HG02759 (cell line): ENCODE measurements around the gene SLC8A3.

Experiments
- ATAC-seq: cut with Tn5 transposase; IDR thresholded peaks from one replicate; pipeline ENCODE4 v1.9.1; 2021; ENCODE audit warnings: mild to moderate bottlenecking, moderate library complexity; ENCODE audit not compliant: unreplicated experiment

Gene SLC8A3

GRCh38 chr14:70121521-70121920 lies 67.2 kb downstream of the SLC8A3 start:
- no peak for ATAC-seq

- ATAC-seq = no peak
Measured at GRCh38 chr14:70118064-70118463, 70.7 kb downstream of the SLC8A3 start.

GRCh38 chr14:70116278-70116677 lies 72.5 kb downstream of the SLC8A3 start:
- ATAC-seq = no peak

GRCh38 chr14:70114621-70115156 lies 74.1 kb downstream of the SLC8A3 start:
- ATAC-seq = no peak

GRCh38 chr14:70113211-70113610 lies 75.5 kb downstream of the SLC8A3 start:
- no peak for ATAC-seq

- no peak for ATAC-seq
Measured at GRCh38 chr14:70108419-70108818, 80.3 kb downstream of the SLC8A3 start.

GRCh38 chr14:70107309-70107708 lies 81.4 kb downstream of the SLC8A3 start:
- ATAC-seq = no peak

GRCh38 chr14:70100071-70100470 lies 88.7 kb downstream of the SLC8A3 start:
- ATAC-seq = no peak

GRCh38 chr14:70098250-70098809 lies 90.4 kb downstream of the SLC8A3 start:
- ATAC-seq = no peak

GRCh38 chr14:70097576-70098249 lies 91.0 kb downstream of the SLC8A3 start:
- ATAC-seq = no peak

GRCh38 chr14:70096866-70097265 lies 91.9 kb downstream of the SLC8A3 start:
- no peak for ATAC-seq

GRCh38 chr14:70094631-70095030 lies 94.1 kb downstream of the SLC8A3 start:
- no peak for ATAC-seq

GRCh38 chr14:70094106-70094505 lies 94.6 kb downstream of the SLC8A3 start:
- ATAC-seq = no peak

GRCh38 chr14:70093156-70093555 lies 95.6 kb downstream of the SLC8A3 start:
- ATAC-seq = no peak

GRCh38 chr14:70087380-70087697 lies 101.4 kb downstream of the SLC8A3 start:
- no peak for ATAC-seq

GRCh38 chr14:70086685-70087379 lies 101.9 kb downstream of the SLC8A3 start:
- ATAC-seq = no peak

- no peak for ATAC-seq
Measured at GRCh38 chr14:70084226-70084625, 104.5 kb downstream of the SLC8A3 start.

- ATAC-seq = no peak
Measured at GRCh38 chr14:70082394-70082793, 106.4 kb downstream of the SLC8A3 start.

- no peak for ATAC-seq
Measured at GRCh38 chr14:70080076-70080475, 108.7 kb downstream of the SLC8A3 start.

- ATAC-seq = no peak
Measured at GRCh38 chr14:70078329-70078728, 110.4 kb downstream of the SLC8A3 start.

GRCh38 chr14:70077720-70078119 lies 111.0 kb downstream of the SLC8A3 start:
- ATAC-seq = no peak

GRCh38 chr14:70077005-70077404 lies 111.7 kb downstream of the SLC8A3 start:
- ATAC-seq = no peak
